B cell (primary cell): Measurements from ENCODE around the gene EFNA5. TPM values are rescaled to one million over a fixed set of nuclear protein-coding genes. Genes with fewer than 3 reads are reported as not detected.

Source experiments
- ATAC-seq: fragments of 200-7000 bp; cut with Tn5 transposase; one replicate; pipeline ENCODE4 v1.10.0; 2021; ENCODE audit warnings: low read depth, mild to moderate bottlenecking, moderate number of reproducible peaks, moderate library complexity
- CTCF ChIA-PET: fragments of 350-600 bp; sonication (Branson Sonifier 250); formaldehyde crosslinking; loops from one replicate; lab custom pipeline; 2021; ENCODE audit warnings: antibody characterized with exemption, inconsistent platforms; lab: Charles Lee
- POLR2A ChIA-PET: fragments of 350-600 bp; sonication (Branson Sonifier 250); formaldehyde crosslinking; loops from one replicate; lab custom pipeline; 2021; ENCODE audit warnings: antibody characterized with exemption; lab: Charles Lee
- DNase-seq: peaks from one replicate; pipeline ENCODE4 v3.0.0; 2013
- H2AFZ ChIP-seq: 2 replicates; pipeline ENCODE4 v1.6.1; 2012; ENCODE audit warnings: mild to moderate bottlenecking, low read depth, low read length; ENCODE audit not compliant: insufficient read depth, poor library complexity, severe bottlenecking
- H3K27ac ChIP-seq, 2 donors: 1 replicate in 1 of 2; 2 replicates in 1 of 2; pipeline ENCODE4 v1.5.1; 2012 to 2013; ENCODE audit warnings: low read length in 2 of 2, mild to moderate bottlenecking in 2 of 2, moderate library complexity in 1 of 2
- H3K27me3 ChIP-seq, 4 experiments: fragments of 200-600 bp in 1 of 4; sonication (generic) in 1 of 4; replicated peaks in 1 of 4; 1 replicate in 2 of 4; 2 replicates in 2 of 4; pipeline versions ENCODE4 v1.6.1 to v1.7.0; 2013 to 2016; ENCODE audit warnings: low read length in 3 of 4, mild to moderate bottlenecking in 2 of 4, mixed read lengths in 1 of 4, moderate library complexity in 1 of 4; ENCODE audit not compliant: insufficient read depth in 4 of 4, control insufficient read depth in 3 of 4; ENCODE audit errors: control extremely low read depth in 1 of 4
- H3K36me3 ChIP-seq, 2 experiments: replicated peaks in 1 of 2; 1 replicate in 1 of 2; 2 replicates in 1 of 2; pipeline versions ENCODE4 v1.6.1 to v1.7.1; 2013; ENCODE audit warnings: low read length in 1 of 2; ENCODE audit not compliant: insufficient read depth in 2 of 2, control insufficient read depth in 1 of 2; ENCODE audit errors: control extremely low read depth in 1 of 2, extremely low read depth in 1 of 2
- H3K4me1 ChIP-seq, 2 donors: fragments of 200-600 bp in 1 of 2; sonication (generic) in 1 of 2; 1 replicate in 1 of 2; 2 replicates in 1 of 2; pipeline versions ENCODE4 v1.5.1 to v1.6.1; 2013 to 2017; ENCODE audit warnings: low read length in 2 of 2; ENCODE audit not compliant: control insufficient read depth in 2 of 2, insufficient read depth in 2 of 2
- H3K4me2 ChIP-seq: replicated peaks from 2 replicates; pipeline ENCODE3; 2012; ENCODE audit warnings: mild to moderate bottlenecking, low read depth, low read length; ENCODE audit not compliant: poor library complexity, severe bottlenecking
- H3K4me3 ChIP-seq, 5 experiments: fragments of 200-600 bp in 1 of 5; sonication (generic) in 1 of 5; 1 replicate in 3 of 5; 2 replicates in 2 of 5; pipeline versions ENCODE4 v1.5.1 to v1.7.0; 2011 to 2016; ENCODE audit warnings: low read length in 4 of 5, mild to moderate bottlenecking in 4 of 5, low read depth in 2 of 5, control low read depth in 1 of 5, moderate library complexity in 1 of 5; ENCODE audit not compliant: insufficient read depth in 1 of 5; ENCODE audit errors: control extremely low read depth in 1 of 5, extremely low read depth in 1 of 5
- H3K79me2 ChIP-seq: fragments of 200-600 bp; sonication (generic); one replicate; pipeline ENCODE4 v1.6.0; 2016; ENCODE audit warnings: low read length; ENCODE audit not compliant: control insufficient read depth, insufficient read depth
- H3K9ac ChIP-seq: fragments of 200-600 bp; sonication (generic); 2 replicates; pipeline ENCODE4 v1.6.1; 2017; ENCODE audit warnings: mild to moderate bottlenecking, low read length, moderate library complexity
- H3K9me3 ChIP-seq, 3 donors: one replicate each; pipeline versions ENCODE4 v1.6.1 to v1.7.1; 2013; ENCODE audit warnings: low read length in 2 of 3; ENCODE audit not compliant: control insufficient read depth in 2 of 3, insufficient read depth in 1 of 3; ENCODE audit errors: control extremely low read depth in 1 of 3
- H4K20me1 ChIP-seq: 2 replicates; pipeline ENCODE4 v1.6.0; 2012; ENCODE audit warnings: mild to moderate bottlenecking, low read length; ENCODE audit not compliant: insufficient read depth, control insufficient read depth, poor library complexity, severe bottlenecking
- H3K27ac Mint-ChIP-seq: one replicate; pipeline ENCODE4 v1.8.0; 2021; ENCODE audit warnings: mixed read lengths
- H3K27me3 Mint-ChIP-seq: one replicate; pipeline ENCODE4 v1.8.0; 2021; ENCODE audit warnings: mixed read lengths
- H3K4me1 Mint-ChIP-seq: one replicate; pipeline ENCODE4 v1.8.0; 2021; ENCODE audit warnings: mixed read lengths
- H3K4me3 Mint-ChIP-seq: one replicate; pipeline ENCODE4 v1.8.0; 2021; ENCODE audit warnings: mixed read lengths
- H3K9me3 Mint-ChIP-seq: one replicate; pipeline ENCODE4 v1.8.0; 2022; ENCODE audit warnings: mixed read lengths; ENCODE audit not compliant: insufficient read depth
- EZH2 ChIP-seq: IDR thresholded peaks from 2 replicates; pipeline ENCODE4 v1.6.1; 2012; ENCODE audit warnings: borderline replicate concordance, low read depth, mild to moderate bottlenecking, moderate library complexity, low read length; ENCODE audit not compliant: insufficient read depth, poor library complexity, severe bottlenecking
- WGBS: methylation state at CpG from one replicate; pipeline ENCODE4 v1.1.5; 2013; ENCODE audit warnings: missing lambda C conversion rate; ENCODE audit not compliant: insufficient coverage; 5-methylcytosine and 5-hydroxymethylcytosine counted together
- intact Hi-C: fragments of 100-400 bp; cut with micrococcal nuclease; formaldehyde crosslinking; loops from one replicate; pipeline ENCODE4 v1.10.0; 2022
- polyA plus RNA-seq: library from polyadenylated mRNA; depleted of rRNA; stranded (reverse); fragments of >200 nt; gene quantifications from 2 replicates; pipeline ENCODE4 v1.2.3, GENCODE V29; 2012
- total RNA-seq, 2 donors: library from RNA; stranded (reverse); fragments of 120-200 nt in 1 of 2; gene quantifications; 1 replicate in 1 of 2; 2 replicates in 1 of 2; pipeline versions ENCODE4 v1.2.3 to v1.2.4, GENCODE V29; 2013 to 2022
- TF ChIP-seq, protein P1 (sequence below): fragments of 200-600 bp; IDR thresholded peaks from one replicate; pipeline ENCODE4 v1.8.0; 2022; ENCODE audit warnings: antibody characterized with exemption, mild to moderate bottlenecking

The EFNA5 gene
- total and polyA plus RNA-seq, 2 donors (not counting 1 experiment from before 2014, with no cell fraction given): not detected

DNA sequence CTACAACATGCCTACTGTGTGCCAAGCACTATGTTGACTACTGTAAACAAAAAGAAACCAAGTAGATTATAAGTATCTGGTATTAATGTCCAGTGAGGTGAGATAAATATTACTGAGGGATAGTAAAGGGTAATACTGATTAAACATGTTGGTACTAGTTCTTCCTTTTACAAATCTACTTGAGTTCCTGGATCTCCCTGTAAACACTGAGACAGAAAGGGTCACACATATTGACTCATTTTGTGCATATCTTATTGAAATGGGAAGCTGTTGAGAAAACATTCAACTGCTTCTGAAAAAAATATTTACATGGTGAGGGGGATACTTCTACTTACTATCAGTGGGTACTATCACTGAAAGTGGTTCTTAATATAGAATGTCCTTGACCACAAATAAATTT lies 24.3 kb downstream of the EFNA5 start:
- Histone ChIP-seq H2AFZ (no peak overlapping the region), H4K20me1 (no peaks in the 10 kb centered on the region), H3K9me3 (no peaks in the 10 kb centered on the region), H3K4me3 (no peak overlapping the region), H3K27me3 (no peaks in the 10 kb centered on the region), H3K9ac (no peak overlapping the region), H3K4me2 (no peak overlapping the region), H3K4me1 (no peaks in the 10 kb centered on the region), H3K79me2 (no peaks in the 10 kb centered on the region), H3K36me3 (no peaks in the 10 kb centered on the region), H3K27ac (no peak overlapping the region)
- Mint-ChIP-seq H3K27ac (no peak overlapping the region), H3K4me1 (no peaks in the 10 kb centered on the region), H3K27me3 (peaks cover 3% of the 10 kb centered on the region), H3K9me3 (no peaks in the 10 kb centered on the region), H3K4me3 (no peak overlapping the region)
- DNase-seq (no peak), ATAC-seq (no peak)
- ChIA-PET POLR2A (no interaction called here), CTCF (interaction anchor here (1.1 kb wide), 1 partner anchor 74 kb away, joined by 4 read pairs; no protein-coding TSS in a partner anchor)
- TF ChIP-seq EZH2: no peak
- TF ChIP-seq, protein P1, sequence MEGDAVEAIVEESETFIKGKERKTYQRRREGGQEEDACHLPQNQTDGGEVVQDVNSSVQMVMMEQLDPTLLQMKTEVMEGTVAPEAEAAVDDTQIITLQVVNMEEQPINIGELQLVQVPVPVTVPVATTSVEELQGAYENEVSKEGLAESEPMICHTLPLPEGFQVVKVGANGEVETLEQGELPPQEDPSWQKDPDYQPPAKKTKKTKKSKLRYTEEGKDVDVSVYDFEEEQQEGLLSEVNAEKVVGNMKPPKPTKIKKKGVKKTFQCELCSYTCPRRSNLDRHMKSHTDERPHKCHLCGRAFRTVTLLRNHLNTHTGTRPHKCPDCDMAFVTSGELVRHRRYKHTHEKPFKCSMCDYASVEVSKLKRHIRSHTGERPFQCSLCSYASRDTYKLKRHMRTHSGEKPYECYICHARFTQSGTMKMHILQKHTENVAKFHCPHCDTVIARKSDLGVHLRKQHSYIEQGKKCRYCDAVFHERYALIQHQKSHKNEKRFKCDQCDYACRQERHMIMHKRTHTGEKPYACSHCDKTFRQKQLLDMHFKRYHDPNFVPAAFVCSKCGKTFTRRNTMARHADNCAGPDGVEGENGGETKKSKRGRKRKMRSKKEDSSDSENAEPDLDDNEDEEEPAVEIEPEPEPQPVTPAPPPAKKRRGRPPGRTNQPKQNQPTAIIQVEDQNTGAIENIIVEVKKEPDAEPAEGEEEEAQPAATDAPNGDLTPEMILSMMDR: no peak
- intact Hi-C loops: no loop called here

GRCh38 chr5:107640568-107640967 lies 30.2 kb downstream of the EFNA5 start:
- Mint-ChIP-seq H3K4me1 (no peaks in the 10 kb centered on the region), H3K9me3 (no peaks in the 10 kb centered on the region), H3K27me3 (peaks cover 3% of the 10 kb centered on the region), H3K27ac (no peak overlapping the region), H3K4me3 (no peak overlapping the region)
- H3K27ac ChIP-seq: no peak overlapping the region
- CTCF ChIA-PET: no interaction called here
- no peaks in the 10 kb centered on the region for H3K79me2 ChIP-seq
- no peak for DNase-seq
- H3K9me3 ChIP-seq: no peaks in the 10 kb centered on the region
- WGBS: 78% methylated on average over 3 of the region's 3 CpGs
- H3K36me3 ChIP-seq: no peaks in the 10 kb centered on the region
- H4K20me1 ChIP-seq: no peaks in the 10 kb centered on the region
- ATAC-seq: no peak
- H3K27me3 ChIP-seq: no peaks in the 10 kb centered on the region
- H3K9ac ChIP-seq: no peak overlapping the region
- TF ChIP-seq EZH2: no peak
- TF ChIP-seq, protein P1: no peak
- H3K4me1 ChIP-seq: no peaks in the 10 kb centered on the region
- no peak overlapping the region for H3K4me3 ChIP-seq
- POLR2A ChIA-PET: no interaction called here
- H3K4me2 ChIP-seq: no peak overlapping the region
- H2AFZ ChIP-seq: no peak overlapping the region
- intact Hi-C loops: no loop called here
